ENCODE measurements around the gene WWOX. TPM values are rescaled to one million over a fixed set of nuclear protein-coding genes. Genes with fewer than 3 reads are reported as not detected.

Gene WWOX
- total and polyA plus RNA-seq, 7 donors, result 7.1 to 46.8 (median 16.1) TPM

DNA sequence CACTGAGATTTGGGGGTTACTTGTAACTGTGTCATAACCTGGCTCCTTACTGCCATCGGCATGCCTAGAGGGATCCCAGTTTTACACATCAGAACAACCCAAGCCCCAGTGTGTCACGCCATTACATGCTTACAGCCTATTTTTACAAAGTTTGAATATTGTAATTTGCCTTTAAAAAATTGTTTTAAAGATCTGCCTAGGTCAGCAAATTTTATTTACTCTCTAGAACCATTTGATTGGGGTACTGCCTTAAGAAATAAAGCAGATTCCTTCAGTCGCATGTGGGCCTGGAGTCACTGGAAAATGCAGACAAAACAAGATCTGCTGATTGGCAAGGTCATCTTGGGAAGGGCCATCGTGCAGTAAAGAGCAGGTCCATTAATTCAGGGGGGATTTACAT is 566.9 kb downstream of the WWOX start:
- Histone ChIP-seq H3K27me3 (no peaks in the 10 kb centered on the region), H3K9me3 (no peaks in the 10 kb centered on the region), H3K27ac (no peak overlapping the region), H3K4me1 (peaks cover 0 to 8% (median 2%) of the 10 kb centered on the region in 4 donors), H3K36me3 (no peaks in the 10 kb centered on the region), H3K4me3 (no peak overlapping the region)
- WGBS, 2 donors, result 91 to 92% methylated on average over 4 of the region's 4 CpGs
- intact Hi-C loops (cut with DNase I), result no loop called here
- DNase-seq, result no peak
- TF ChIP-seq, protein P1, sequence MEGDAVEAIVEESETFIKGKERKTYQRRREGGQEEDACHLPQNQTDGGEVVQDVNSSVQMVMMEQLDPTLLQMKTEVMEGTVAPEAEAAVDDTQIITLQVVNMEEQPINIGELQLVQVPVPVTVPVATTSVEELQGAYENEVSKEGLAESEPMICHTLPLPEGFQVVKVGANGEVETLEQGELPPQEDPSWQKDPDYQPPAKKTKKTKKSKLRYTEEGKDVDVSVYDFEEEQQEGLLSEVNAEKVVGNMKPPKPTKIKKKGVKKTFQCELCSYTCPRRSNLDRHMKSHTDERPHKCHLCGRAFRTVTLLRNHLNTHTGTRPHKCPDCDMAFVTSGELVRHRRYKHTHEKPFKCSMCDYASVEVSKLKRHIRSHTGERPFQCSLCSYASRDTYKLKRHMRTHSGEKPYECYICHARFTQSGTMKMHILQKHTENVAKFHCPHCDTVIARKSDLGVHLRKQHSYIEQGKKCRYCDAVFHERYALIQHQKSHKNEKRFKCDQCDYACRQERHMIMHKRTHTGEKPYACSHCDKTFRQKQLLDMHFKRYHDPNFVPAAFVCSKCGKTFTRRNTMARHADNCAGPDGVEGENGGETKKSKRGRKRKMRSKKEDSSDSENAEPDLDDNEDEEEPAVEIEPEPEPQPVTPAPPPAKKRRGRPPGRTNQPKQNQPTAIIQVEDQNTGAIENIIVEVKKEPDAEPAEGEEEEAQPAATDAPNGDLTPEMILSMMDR (IDR thresholded peaks at IDR 0.05), result no peak
- TF ChIP-seq EP300 (IDR thresholded peaks at IDR 0.05), result no peak
- TF ChIP-seq POLR2A (IDR thresholded peaks at IDR 0.05), result no peak
- no peak for TF ChIP-seq POLR2AphosphoS5 (IDR thresholded peaks at IDR 0.05)

DNA sequence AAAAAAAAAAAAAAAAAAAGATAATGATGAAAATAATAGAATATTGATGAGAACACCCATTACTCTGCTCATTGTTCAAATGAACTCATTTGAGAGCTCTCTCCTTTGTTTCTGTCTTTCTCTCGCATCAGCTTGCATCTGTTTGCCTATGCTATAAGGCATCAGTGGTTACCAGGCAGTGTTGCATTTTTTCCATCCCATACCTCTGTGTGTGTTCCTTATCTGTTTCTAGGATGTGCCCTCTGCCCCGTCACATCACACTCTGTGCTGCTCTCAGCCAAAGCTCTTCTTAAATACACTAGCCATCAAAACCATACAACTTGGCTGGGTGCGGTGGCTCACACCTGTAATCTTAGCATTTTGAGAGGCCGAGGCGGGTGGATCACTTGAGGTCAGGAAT is 568.2 kb downstream of the WWOX start:
- intact Hi-C loops (cut with DNase I), result no loop called here
- no peak for DNase-seq
- Histone ChIP-seq H3K27ac (no peak overlapping the region), H3K4me3 (no peak overlapping the region), H3K36me3 (no peaks in the 10 kb centered on the region), H3K4me1 (peaks cover 0 to 8% (median 2%) of the 10 kb centered on the region in 4 donors), H3K27me3 (no peaks in the 10 kb centered on the region), H3K9me3 (no peaks in the 10 kb centered on the region)
- 97% methylated on average over 5 of the region's 5 CpGs for WGBS, 2 donors
- TF ChIP-seq EP300 (IDR thresholded peaks at IDR 0.05), result no peak
- TF ChIP-seq, protein P1 (IDR thresholded peaks at IDR 0.05), result no peak
- TF ChIP-seq POLR2A (IDR thresholded peaks at IDR 0.05), result no peak
- no peak for TF ChIP-seq POLR2AphosphoS5 (IDR thresholded peaks at IDR 0.05)

DNA sequence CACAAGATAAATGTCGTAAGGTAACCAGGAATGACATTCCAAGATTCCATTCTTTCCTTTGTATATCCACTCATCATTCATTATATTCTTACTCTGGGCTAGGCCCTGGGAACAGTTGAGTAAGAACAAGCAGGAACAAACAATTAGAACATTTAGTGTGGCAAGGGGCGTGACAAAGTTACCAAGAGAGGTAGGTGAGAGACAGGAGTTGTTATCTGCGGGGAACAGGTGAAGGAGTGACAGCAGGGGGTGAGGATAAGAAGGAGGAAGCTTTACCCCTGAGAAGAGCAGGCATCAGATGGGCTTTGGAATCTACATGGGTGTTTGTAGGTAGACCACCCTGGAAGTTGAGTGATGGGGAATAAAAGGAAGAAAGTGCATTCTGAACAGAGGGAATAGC is 568.9 kb downstream of the WWOX start:
- Histone ChIP-seq H3K4me1 (peaks cover 0 to 8% (median 2%) of the 10 kb centered on the region in 4 donors), H3K27ac (no peak overlapping the region), H3K36me3 (no peaks in the 10 kb centered on the region), H3K27me3 (no peaks in the 10 kb centered on the region), H3K9me3 (no peaks in the 10 kb centered on the region), H3K4me3 (no peak overlapping the region)
- no peak for TF ChIP-seq EP300 (IDR thresholded peaks at IDR 0.05)
- TF ChIP-seq POLR2AphosphoS5 (IDR thresholded peaks at IDR 0.05), result no peak
- TF ChIP-seq POLR2A (IDR thresholded peaks at IDR 0.05), result no peak
- TF ChIP-seq, protein P1 (IDR thresholded peaks at IDR 0.05), result no peak
- 88 to 96% methylated on average over 3 of the region's 3 CpGs for WGBS, 2 donors
- intact Hi-C loops (cut with DNase I), result no loop called here
- DNase-seq, result no peak

DNA sequence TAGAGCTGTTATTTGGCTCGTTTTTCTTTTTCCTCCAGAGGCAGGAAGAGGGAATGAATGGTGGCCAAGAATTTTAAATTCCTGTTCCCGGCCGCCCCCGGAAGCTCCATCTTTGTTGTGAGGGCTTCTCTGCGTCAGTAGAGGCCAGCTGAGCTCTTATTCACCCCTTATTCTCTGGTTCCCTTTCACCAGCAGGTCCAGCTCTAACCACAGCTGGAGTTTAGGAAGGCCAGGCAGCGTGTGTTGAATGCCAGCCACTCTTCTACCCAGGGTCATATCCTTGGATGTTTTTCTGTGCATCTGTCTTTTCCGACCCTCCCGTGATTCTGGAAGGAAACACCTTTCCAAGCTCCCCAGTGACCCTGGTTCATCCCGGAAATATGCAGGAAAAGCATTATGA is 570.5 kb downstream of the WWOX start:
- 75 to 78% methylated on average over 9 of the region's 9 CpGs for WGBS, 2 donors
- H3K27ac ChIP-seq, result peak overlapping the region in 1 of 4 donors; percentile 23

More for the DNA sequence above, 570.5 kb downstream of the WWOX start:
- no peak for DNase-seq
- H3K4me3 ChIP-seq, result no peak overlapping the region
- peaks cover 0 to 11% (median 4%) of the 10 kb centered on the region in 4 donors for H3K4me1 ChIP-seq
- intact Hi-C loops (cut with DNase I), result no loop called here
- H3K36me3 ChIP-seq, result no peaks in the 10 kb centered on the region
- no peaks in the 10 kb centered on the region for H3K27me3 ChIP-seq
- H3K9me3 ChIP-seq, result no peaks in the 10 kb centered on the region
- TF ChIP-seq POLR2AphosphoS5 (IDR thresholded peaks at IDR 0.05), result no peak
- no peak for TF ChIP-seq POLR2A (IDR thresholded peaks at IDR 0.05)
- TF ChIP-seq, protein P1 (IDR thresholded peaks at IDR 0.05), result no peak
- TF ChIP-seq EP300 (IDR thresholded peaks at IDR 0.05), result no peak
